B cell (primary cell): ENCODE measurements around the gene PIGM. TPM values are rescaled to one million over a fixed set of nuclear protein-coding genes. Genes with fewer than 3 reads are reported as not detected.

Source experiments
- ATAC-seq: fragments of 200-7000 bp; cut with Tn5 transposase; one replicate; pipeline ENCODE4 v1.10.0; 2021; ENCODE audit warnings: low read depth, mild to moderate bottlenecking, moderate number of reproducible peaks, moderate library complexity
- CTCF ChIA-PET: fragments of 350-600 bp; sonication (Branson Sonifier 250); formaldehyde crosslinking; loops from one replicate; lab custom pipeline; 2021; ENCODE audit warnings: antibody characterized with exemption, inconsistent platforms; lab: Charles Lee
- POLR2A ChIA-PET: fragments of 350-600 bp; sonication (Branson Sonifier 250); formaldehyde crosslinking; loops from one replicate; lab custom pipeline; 2021; ENCODE audit warnings: antibody characterized with exemption; lab: Charles Lee
- DNase-seq: peaks from one replicate; pipeline ENCODE4 v3.0.0; 2013
- H2AFZ ChIP-seq: 2 replicates; pipeline ENCODE4 v1.6.1; 2012; ENCODE audit warnings: mild to moderate bottlenecking, low read depth, low read length; ENCODE audit not compliant: insufficient read depth, poor library complexity, severe bottlenecking
- H3K27ac ChIP-seq, 2 donors: 1 replicate in 1 of 2; 2 replicates in 1 of 2; pipeline ENCODE4 v1.5.1; 2012 to 2013; ENCODE audit warnings: low read length in 2 of 2, mild to moderate bottlenecking in 2 of 2, moderate library complexity in 1 of 2
- H3K27me3 ChIP-seq, 4 experiments: fragments of 200-600 bp in 1 of 4; sonication (generic) in 1 of 4; replicated peaks in 1 of 4; 1 replicate in 2 of 4; 2 replicates in 2 of 4; pipeline versions ENCODE4 v1.6.1 to v1.7.0; 2013 to 2016; ENCODE audit warnings: low read length in 3 of 4, mild to moderate bottlenecking in 2 of 4, mixed read lengths in 1 of 4, moderate library complexity in 1 of 4; ENCODE audit not compliant: insufficient read depth in 4 of 4, control insufficient read depth in 3 of 4; ENCODE audit errors: control extremely low read depth in 1 of 4
- H3K36me3 ChIP-seq, 2 experiments: replicated peaks in 1 of 2; 1 replicate in 1 of 2; 2 replicates in 1 of 2; pipeline versions ENCODE4 v1.6.1 to v1.7.1; 2013; ENCODE audit warnings: low read length in 1 of 2; ENCODE audit not compliant: insufficient read depth in 2 of 2, control insufficient read depth in 1 of 2; ENCODE audit errors: control extremely low read depth in 1 of 2, extremely low read depth in 1 of 2
- H3K4me1 ChIP-seq, 2 donors: fragments of 200-600 bp in 1 of 2; sonication (generic) in 1 of 2; 1 replicate in 1 of 2; 2 replicates in 1 of 2; pipeline versions ENCODE4 v1.5.1 to v1.6.1; 2013 to 2017; ENCODE audit warnings: low read length in 2 of 2; ENCODE audit not compliant: control insufficient read depth in 2 of 2, insufficient read depth in 2 of 2
- H3K4me2 ChIP-seq: replicated peaks from 2 replicates; pipeline ENCODE3; 2012; ENCODE audit warnings: mild to moderate bottlenecking, low read depth, low read length; ENCODE audit not compliant: poor library complexity, severe bottlenecking
- H3K4me3 ChIP-seq, 5 experiments: fragments of 200-600 bp in 1 of 5; sonication (generic) in 1 of 5; 1 replicate in 3 of 5; 2 replicates in 2 of 5; pipeline versions ENCODE4 v1.5.1 to v1.7.0; 2011 to 2016; ENCODE audit warnings: low read length in 4 of 5, mild to moderate bottlenecking in 4 of 5, low read depth in 2 of 5, control low read depth in 1 of 5, moderate library complexity in 1 of 5; ENCODE audit not compliant: insufficient read depth in 1 of 5; ENCODE audit errors: control extremely low read depth in 1 of 5, extremely low read depth in 1 of 5
- H3K79me2 ChIP-seq: fragments of 200-600 bp; sonication (generic); one replicate; pipeline ENCODE4 v1.6.0; 2016; ENCODE audit warnings: low read length; ENCODE audit not compliant: control insufficient read depth, insufficient read depth
- H3K9ac ChIP-seq: fragments of 200-600 bp; sonication (generic); 2 replicates; pipeline ENCODE4 v1.6.1; 2017; ENCODE audit warnings: mild to moderate bottlenecking, low read length, moderate library complexity
- H3K9me3 ChIP-seq, 3 donors: one replicate each; pipeline versions ENCODE4 v1.6.1 to v1.7.1; 2013; ENCODE audit warnings: low read length in 2 of 3; ENCODE audit not compliant: control insufficient read depth in 2 of 3, insufficient read depth in 1 of 3; ENCODE audit errors: control extremely low read depth in 1 of 3
- H4K20me1 ChIP-seq: 2 replicates; pipeline ENCODE4 v1.6.0; 2012; ENCODE audit warnings: mild to moderate bottlenecking, low read length; ENCODE audit not compliant: insufficient read depth, control insufficient read depth, poor library complexity, severe bottlenecking
- H3K27ac Mint-ChIP-seq: one replicate; pipeline ENCODE4 v1.8.0; 2021; ENCODE audit warnings: mixed read lengths
- H3K27me3 Mint-ChIP-seq: one replicate; pipeline ENCODE4 v1.8.0; 2021; ENCODE audit warnings: mixed read lengths
- H3K4me1 Mint-ChIP-seq: one replicate; pipeline ENCODE4 v1.8.0; 2021; ENCODE audit warnings: mixed read lengths
- H3K4me3 Mint-ChIP-seq: one replicate; pipeline ENCODE4 v1.8.0; 2021; ENCODE audit warnings: mixed read lengths
- H3K9me3 Mint-ChIP-seq: one replicate; pipeline ENCODE4 v1.8.0; 2022; ENCODE audit warnings: mixed read lengths; ENCODE audit not compliant: insufficient read depth
- EZH2 ChIP-seq: IDR thresholded peaks from 2 replicates; pipeline ENCODE4 v1.6.1; 2012; ENCODE audit warnings: borderline replicate concordance, low read depth, mild to moderate bottlenecking, moderate library complexity, low read length; ENCODE audit not compliant: insufficient read depth, poor library complexity, severe bottlenecking
- WGBS: methylation state at CpG from one replicate; pipeline ENCODE4 v1.1.5; 2013; ENCODE audit warnings: missing lambda C conversion rate; ENCODE audit not compliant: insufficient coverage; 5-methylcytosine and 5-hydroxymethylcytosine counted together
- intact Hi-C: fragments of 100-400 bp; cut with micrococcal nuclease; formaldehyde crosslinking; loops from one replicate; pipeline ENCODE4 v1.10.0; 2022
- polyA plus RNA-seq: library from polyadenylated mRNA; depleted of rRNA; stranded (reverse); fragments of >200 nt; gene quantifications from 2 replicates; pipeline ENCODE4 v1.2.3, GENCODE V29; 2012
- total RNA-seq, 2 donors: library from RNA; stranded (reverse); fragments of 120-200 nt in 1 of 2; gene quantifications; 1 replicate in 1 of 2; 2 replicates in 1 of 2; pipeline versions ENCODE4 v1.2.3 to v1.2.4, GENCODE V29; 2013 to 2022
- TF ChIP-seq, protein P1 (sequence below): fragments of 200-600 bp; IDR thresholded peaks from one replicate; pipeline ENCODE4 v1.8.0; 2022; ENCODE audit warnings: antibody characterized with exemption, mild to moderate bottlenecking

Gene PIGM
- total and polyA plus RNA-seq, 2 donors (not counting 1 experiment from before 2014, with no cell fraction given): 1.4 to 7.4 TPM

DNA sequence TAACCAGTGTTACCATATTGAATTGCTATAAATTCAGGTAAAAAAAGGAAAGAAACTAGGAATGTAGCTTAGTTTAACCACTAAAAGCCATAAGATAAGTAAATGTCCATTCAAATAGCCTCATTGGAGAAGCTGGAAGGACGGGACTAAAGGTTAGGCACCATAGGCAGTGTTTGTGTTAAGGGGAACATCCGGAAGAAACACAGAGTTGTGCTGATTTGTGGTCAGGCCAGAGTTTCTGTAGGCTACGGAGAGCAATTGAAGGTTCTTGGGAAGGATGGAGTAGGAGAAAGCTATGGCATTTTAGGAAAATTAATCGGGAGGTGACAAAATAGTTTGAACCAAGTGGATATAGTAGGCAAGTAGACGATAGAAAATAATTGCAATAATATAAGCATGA lies 39.5 kb upstream of the PIGM start:
- Histone ChIP-seq H3K27me3 (peaks cover 0 to 32% (median 19%) of the 10 kb centered on the region in 4 experiments), H3K27ac (no peak overlapping the region), H3K4me3 (peak overlapping the region in 1 of 5 experiments; percentile 63), H3K9ac (no peak overlapping the region), H3K4me1 (peaks cover 11 to 12% of the 10 kb centered on the region in 2 donors), H2AFZ (no peak overlapping the region), H3K79me2 (no peaks in the 10 kb centered on the region), H3K4me2 (no peak overlapping the region), H3K36me3 (no peaks in the 10 kb centered on the region), H4K20me1 (no peaks in the 10 kb centered on the region), H3K9me3 (no peaks in the 10 kb centered on the region)
- Mint-ChIP-seq H3K4me1 (peaks cover 12% of the 10 kb centered on the region), H3K27me3 (peaks cover 56% of the 10 kb centered on the region), H3K27ac (no peak overlapping the region), H3K4me3 (no peak overlapping the region), H3K9me3 (no peaks in the 10 kb centered on the region)
- DNase-seq (no peak), ATAC-seq (no peak)
- intact Hi-C loops: loop anchor here (2.0 kb wide), 2 partner anchors 24 to 28 kb away; partner anchors contain the start of gene IGSF8
- ChIA-PET CTCF (interaction anchor here (1.3 to 3.7 kb wide), 4 partner anchors 9 to 30 kb away, joined by 4 to 27 read pairs (median 6); no protein-coding TSS in a partner anchor), POLR2A (no interaction called here)
- WGBS: 90% methylated on average over 5 of the region's 5 CpGs
- TF ChIP-seq EZH2: no peak
- TF ChIP-seq, protein P1, sequence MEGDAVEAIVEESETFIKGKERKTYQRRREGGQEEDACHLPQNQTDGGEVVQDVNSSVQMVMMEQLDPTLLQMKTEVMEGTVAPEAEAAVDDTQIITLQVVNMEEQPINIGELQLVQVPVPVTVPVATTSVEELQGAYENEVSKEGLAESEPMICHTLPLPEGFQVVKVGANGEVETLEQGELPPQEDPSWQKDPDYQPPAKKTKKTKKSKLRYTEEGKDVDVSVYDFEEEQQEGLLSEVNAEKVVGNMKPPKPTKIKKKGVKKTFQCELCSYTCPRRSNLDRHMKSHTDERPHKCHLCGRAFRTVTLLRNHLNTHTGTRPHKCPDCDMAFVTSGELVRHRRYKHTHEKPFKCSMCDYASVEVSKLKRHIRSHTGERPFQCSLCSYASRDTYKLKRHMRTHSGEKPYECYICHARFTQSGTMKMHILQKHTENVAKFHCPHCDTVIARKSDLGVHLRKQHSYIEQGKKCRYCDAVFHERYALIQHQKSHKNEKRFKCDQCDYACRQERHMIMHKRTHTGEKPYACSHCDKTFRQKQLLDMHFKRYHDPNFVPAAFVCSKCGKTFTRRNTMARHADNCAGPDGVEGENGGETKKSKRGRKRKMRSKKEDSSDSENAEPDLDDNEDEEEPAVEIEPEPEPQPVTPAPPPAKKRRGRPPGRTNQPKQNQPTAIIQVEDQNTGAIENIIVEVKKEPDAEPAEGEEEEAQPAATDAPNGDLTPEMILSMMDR: no peak
